ENCODE results near the gene LRG1.

GRCh38 chr19:4534836-4535658 lies 4.8 kb downstream of the LRG1 start, which contains the start of gene PLIN5:
- no peak for TF ChIP-seq CTCF (optimal IDR thresholded peaks at IDR 0.05 in 1 of 3, IDR thresholded peaks at IDR 0.05 in 1 of 3, conservative IDR thresholded peaks at IDR 0.05 in 1 of 3; ENCODE audit: extremely low read depth in 1 of 3, insufficient read depth in 2 of 3, low read length in 3 of 3)
- no peak for TF ChIP-seq EZH2 (IDR thresholded peaks at IDR 0.05; ENCODE audit: low read length)
